HUES6 (cell line): ENCODE results near the gene CTNNBL1.

Experiments used
- H3K27ac ChIP-seq: 2 replicates; pipeline ENCODE4 v1.7.0; 2013; ENCODE audit warnings: low read depth, mild to moderate bottlenecking, low read length, inconsistent platforms
- H3K27me3 ChIP-seq: 2 replicates; pipeline ENCODE4 v1.6.1; 2013; ENCODE audit warnings: low read length; ENCODE audit not compliant: control insufficient read depth, insufficient read depth
- H3K36me3 ChIP-seq: 2 replicates; pipeline ENCODE4 v1.6.1; 2013; ENCODE audit warnings: low read length; ENCODE audit not compliant: control insufficient read depth, insufficient read depth
- H3K4me1 ChIP-seq: 2 replicates; pipeline ENCODE4 v1.6.1; 2013; ENCODE audit warnings: low read length; ENCODE audit not compliant: control insufficient read depth, insufficient read depth
- H3K4me3 ChIP-seq: 2 replicates; pipeline ENCODE4 v1.5.1; 2013; ENCODE audit warnings: low read depth, low read length
- H3K9ac ChIP-seq: one replicate; pipeline ENCODE4 v1.6.1; 2013; ENCODE audit warnings: mild to moderate bottlenecking, low read length
- H3K9me3 ChIP-seq: 2 replicates; pipeline ENCODE4 v1.6.1; 2013; ENCODE audit warnings: low read depth, low read length; ENCODE audit not compliant: control insufficient read depth, insufficient read depth

Gene CTNNBL1

DNA sequence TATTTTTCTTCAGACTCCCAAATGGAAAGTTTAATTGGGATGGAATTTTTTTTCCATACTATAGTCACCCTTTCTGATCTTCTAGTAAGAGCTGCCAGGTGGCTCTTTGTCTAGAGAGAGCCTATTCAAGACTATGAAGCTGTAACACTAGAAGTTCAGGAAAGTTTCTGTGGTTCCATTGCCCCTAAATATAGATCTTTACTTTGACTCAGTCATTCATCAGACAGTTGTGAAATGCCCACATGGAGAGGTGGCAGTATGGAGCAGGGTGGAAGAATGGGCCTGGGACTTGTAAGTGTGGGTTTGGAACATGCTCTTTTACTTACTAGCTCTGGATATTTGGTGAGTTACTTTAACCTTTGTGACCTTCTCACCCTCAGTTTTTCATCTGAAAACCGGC lies 87.8 kb downstream of the CTNNBL1 start:
- Histone ChIP-seq H3K4me3 (no peak overlapping the region), H3K9ac (no peak overlapping the region), H3K27me3 (no peaks in the 10 kb centered on the region), H3K27ac (no peak overlapping the region), H3K36me3 (peaks cover 7% of the 10 kb centered on the region; the same call in 1 of the 2 replicates), H3K9me3 (no peaks in the 10 kb centered on the region), H3K4me1 (peaks cover 9% of the 10 kb centered on the region; the same call in 1 of the 2 replicates)

DNA sequence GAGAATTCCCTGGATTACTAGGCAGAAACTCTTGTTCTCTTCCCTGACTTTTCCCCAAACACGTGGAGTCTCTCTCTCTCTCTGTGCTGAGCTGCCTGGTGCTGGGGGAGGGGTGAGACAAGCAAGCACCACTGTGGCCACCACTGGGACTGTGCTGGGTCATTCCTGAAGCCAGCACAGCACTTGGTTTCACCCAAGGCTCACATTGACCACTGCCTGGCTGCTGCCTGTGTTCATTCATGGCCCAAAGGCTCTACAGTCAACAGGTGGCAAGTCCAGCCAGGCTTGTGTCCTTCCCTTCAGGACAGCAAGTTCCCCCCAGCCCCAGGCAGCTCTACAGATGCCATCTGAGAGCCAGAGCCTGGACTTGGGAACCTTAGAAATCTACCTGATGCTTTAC lies 92.2 kb downstream of the CTNNBL1 start:
- Histone ChIP-seq H3K9ac (no peak overlapping the region), H3K4me3 (no peak overlapping the region), H3K27ac (no peak overlapping the region), H3K9me3 (no peaks in the 10 kb centered on the region), H3K36me3 (peaks cover 22% of the 10 kb centered on the region), H3K4me1 (peaks cover 9% of the 10 kb centered on the region; the same call in 1 of the 2 replicates), H3K27me3 (no peaks in the 10 kb centered on the region)

DNA sequence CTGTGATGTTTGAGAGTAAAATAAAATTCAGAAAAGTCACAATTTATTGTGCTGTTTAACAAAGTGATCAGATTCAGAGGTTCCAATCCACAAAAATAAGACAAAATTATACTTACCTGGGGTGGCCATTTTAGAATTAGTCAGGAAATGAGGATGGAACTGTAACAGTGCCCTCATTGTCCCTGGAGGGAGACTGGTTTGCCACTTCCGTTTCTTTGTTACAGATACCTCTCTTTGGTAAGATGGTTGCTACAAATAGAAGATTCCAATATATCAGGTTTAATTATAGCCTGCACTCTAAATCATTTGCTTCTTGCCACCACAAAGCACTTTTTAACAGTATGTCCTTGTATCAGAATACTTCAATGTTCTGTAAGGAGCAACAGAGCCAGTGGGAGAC lies 95.6 kb downstream of the CTNNBL1 start:
- Histone ChIP-seq H3K9ac (no peak overlapping the region), H3K4me1 (peaks cover 9% of the 10 kb centered on the region; the same call in 1 of the 2 replicates), H3K27me3 (no peaks in the 10 kb centered on the region), H3K9me3 (peaks cover 9% of the 10 kb centered on the region; the same call in 1 of the 2 replicates), H3K36me3 (peaks cover 22% of the 10 kb centered on the region), H3K4me3 (no peak overlapping the region), H3K27ac (no peak overlapping the region)

DNA sequence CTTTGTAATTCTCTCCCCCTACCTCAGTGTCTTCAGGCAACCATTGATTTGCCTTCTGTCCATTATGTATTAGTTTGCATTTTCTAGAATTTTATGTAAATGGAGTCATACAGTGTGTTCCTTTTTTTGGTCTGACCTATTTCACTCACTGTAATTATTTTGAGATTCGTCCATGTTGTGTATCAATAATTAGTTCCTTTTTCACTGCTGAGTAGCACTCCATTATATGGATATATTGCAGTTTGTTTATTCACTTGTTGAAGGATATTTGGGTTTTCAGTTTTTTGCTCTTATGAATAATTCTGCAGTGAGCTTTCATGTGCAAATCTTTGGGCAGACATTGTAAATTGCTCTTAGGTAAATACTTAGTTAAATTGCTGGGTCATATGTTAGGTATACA lies 97.1 kb downstream of the CTNNBL1 start:
- Histone ChIP-seq H3K4me3 (no peak overlapping the region), H3K9me3 (peaks cover 9% of the 10 kb centered on the region; the same call in 1 of the 2 replicates), H3K36me3 (peaks cover 22% of the 10 kb centered on the region), H3K27ac (no peak overlapping the region), H3K27me3 (no peaks in the 10 kb centered on the region), H3K9ac (no peak overlapping the region), H3K4me1 (peaks cover 3% of the 10 kb centered on the region; the same call in 1 of the 2 replicates)

DNA sequence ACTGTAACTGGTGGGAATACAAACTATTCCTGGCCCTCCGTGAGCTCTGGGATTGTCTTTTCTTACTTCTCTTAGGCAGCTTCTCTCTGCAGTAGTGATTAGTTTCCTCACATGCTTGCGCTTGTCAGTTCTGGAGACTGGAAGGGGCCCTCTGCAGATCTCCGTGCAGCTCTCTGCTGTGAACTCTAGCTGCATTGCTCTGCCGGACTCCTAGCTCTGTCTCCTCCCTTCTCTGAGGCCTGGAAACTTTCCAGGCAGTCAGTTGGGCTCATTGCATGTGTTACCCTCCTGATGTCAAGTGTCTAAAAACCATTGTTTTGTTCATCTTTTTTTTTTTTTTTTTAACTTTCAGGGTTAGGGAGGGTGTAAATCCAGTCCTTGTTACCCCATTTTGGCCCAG lies 102.3 kb downstream of the CTNNBL1 start:
- Histone ChIP-seq H3K9ac (no peak overlapping the region), H3K4me3 (no peak overlapping the region), H3K9me3 (peaks cover 9% of the 10 kb centered on the region; the same call in 1 of the 2 replicates), H3K27ac (no peak overlapping the region), H3K36me3 (peaks cover 6% of the 10 kb centered on the region), H3K4me1 (no peaks in the 10 kb centered on the region), H3K27me3 (no peaks in the 10 kb centered on the region)

DNA sequence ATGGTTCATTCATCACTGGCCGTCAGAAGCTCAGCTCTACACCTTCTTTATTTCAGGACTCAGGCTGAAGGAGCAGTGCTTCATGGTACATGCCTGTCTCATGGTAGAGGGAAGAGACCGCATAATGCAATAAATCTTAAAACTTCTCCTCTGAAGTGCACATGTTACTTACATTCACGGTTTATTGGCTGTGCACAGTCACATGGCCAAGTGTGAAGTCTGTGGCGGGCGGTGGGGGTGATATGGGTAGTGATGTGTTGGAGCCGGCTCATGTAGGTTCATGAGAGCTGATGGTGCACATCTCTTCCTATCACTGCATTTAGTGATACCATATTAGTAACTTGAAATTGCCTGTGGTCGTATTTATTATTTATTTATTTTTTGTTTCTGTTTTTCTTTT lies 102.9 kb downstream of the CTNNBL1 start:
- Histone ChIP-seq H3K27ac (no peak overlapping the region), H3K4me3 (no peak overlapping the region), H3K27me3 (no peaks in the 10 kb centered on the region), H3K9ac (no peak overlapping the region), H3K4me1 (no peaks in the 10 kb centered on the region), H3K36me3 (peaks cover 6% of the 10 kb centered on the region), H3K9me3 (peaks cover 6% of the 10 kb centered on the region; the same call in 1 of the 2 replicates)

DNA sequence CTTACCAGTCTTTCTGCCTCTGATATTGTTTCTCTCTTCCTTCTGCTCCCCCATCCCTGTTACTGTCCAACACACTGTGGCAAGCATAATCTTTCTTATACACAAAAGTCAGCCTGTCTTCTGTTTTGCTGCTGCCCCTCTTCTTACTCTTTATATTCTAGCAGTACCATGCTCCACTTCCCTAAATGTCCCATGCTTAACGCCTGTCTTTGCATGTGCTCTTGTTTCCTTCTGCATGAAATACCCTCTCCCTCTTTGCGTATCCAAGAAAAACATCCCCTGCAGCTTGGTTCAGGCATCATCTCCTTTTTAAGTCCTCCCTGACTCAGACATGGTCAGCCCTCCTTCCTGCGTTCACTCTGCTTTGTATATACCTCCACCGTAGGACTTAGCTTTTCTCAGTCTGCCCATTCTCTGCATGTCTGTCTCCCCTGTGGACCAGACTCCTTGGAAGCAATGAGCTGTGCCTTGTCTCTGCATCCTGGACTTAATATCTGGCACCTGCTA lies 103.9 kb downstream of the CTNNBL1 start:
- peaks cover 6% of the 10 kb centered on the region for H3K36me3 ChIP-seq
- no peaks in the 10 kb centered on the region for H3K9me3 ChIP-seq
- H3K27me3 ChIP-seq = no peaks in the 10 kb centered on the region
- no peak overlapping the region for H3K4me3 ChIP-seq
- no peak overlapping the region for H3K27ac ChIP-seq
- no peaks in the 10 kb centered on the region for H3K4me1 ChIP-seq
- no peak overlapping the region for H3K9ac ChIP-seq

DNA sequence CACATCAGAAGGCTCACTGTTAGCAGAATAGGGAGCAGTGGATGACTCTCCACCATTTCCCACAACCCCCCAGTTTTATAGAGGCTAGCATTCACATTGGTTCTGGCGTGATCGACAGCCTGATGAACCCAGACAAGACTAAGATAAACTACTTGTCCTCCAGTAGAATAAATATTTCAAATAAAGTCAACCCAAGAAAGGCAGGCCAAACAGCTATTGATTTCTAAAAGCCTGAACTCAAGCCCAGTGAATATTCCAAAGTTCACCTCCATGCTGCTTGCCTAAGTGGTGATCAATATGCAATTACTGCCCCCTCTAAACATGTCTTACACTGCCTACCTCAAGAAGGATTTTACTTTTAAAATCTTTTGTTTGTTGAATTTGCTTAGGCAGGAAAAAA lies 104.5 kb downstream of the CTNNBL1 start:
- no peaks in the 10 kb centered on the region for H3K4me1 ChIP-seq
- no peak overlapping the region for H3K27ac ChIP-seq
- peaks cover 8% of the 10 kb centered on the region for H3K36me3 ChIP-seq
- H3K27me3 ChIP-seq = no peaks in the 10 kb centered on the region
- no peaks in the 10 kb centered on the region for H3K9me3 ChIP-seq
- H3K9ac ChIP-seq = no peak overlapping the region
- H3K4me3 ChIP-seq = no peak overlapping the region

DNA sequence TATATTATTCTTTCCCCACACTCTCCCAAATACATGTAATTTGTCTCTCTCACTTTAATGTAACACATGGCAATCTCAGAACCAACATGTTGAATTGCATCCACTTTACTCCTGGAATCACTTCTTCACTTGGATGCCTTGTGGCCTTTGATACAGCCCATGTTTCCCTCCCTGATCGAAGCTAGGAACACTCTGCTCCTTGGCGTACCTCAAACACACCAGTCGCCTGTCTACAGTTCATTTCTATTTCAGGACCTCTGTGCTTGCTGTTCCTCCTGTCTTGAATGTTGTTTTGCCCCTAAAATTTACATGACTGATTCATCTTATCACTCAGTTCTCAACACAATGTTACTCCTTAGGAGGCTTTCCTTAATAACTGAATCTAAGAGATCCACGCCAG lies 106.8 kb downstream of the CTNNBL1 start:
- H3K9me3 ChIP-seq = no peaks in the 10 kb centered on the region
- H3K9ac ChIP-seq = no peak overlapping the region
- H3K36me3 ChIP-seq = peaks cover 20% of the 10 kb centered on the region
- no peak overlapping the region for H3K27ac ChIP-seq
- H3K4me3 ChIP-seq = no peak overlapping the region
- no peaks in the 10 kb centered on the region for H3K4me1 ChIP-seq
- no peaks in the 10 kb centered on the region for H3K27me3 ChIP-seq

DNA sequence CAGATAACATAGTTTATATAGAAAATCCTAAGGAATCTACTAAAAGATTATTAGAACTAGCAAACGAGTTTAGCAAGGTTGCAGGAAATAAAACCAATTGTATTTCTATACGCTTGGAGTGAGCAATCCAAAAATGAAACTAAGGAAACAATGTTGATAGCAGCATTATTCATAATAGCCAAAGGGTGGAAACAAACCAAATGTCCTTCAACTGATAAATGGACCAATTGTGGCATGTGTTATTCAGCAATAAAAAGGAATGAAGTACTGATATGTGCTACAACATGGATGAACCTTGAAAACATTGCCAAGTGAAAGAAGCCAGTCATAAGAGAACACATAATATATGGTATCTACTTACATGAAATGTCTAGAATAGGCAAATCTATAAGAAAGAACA lies 108.1 kb downstream of the CTNNBL1 start:
- no peaks in the 10 kb centered on the region for H3K9me3 ChIP-seq
- no peak overlapping the region for H3K4me3 ChIP-seq
- H3K27me3 ChIP-seq = no peaks in the 10 kb centered on the region
- H3K9ac ChIP-seq = no peak overlapping the region
- no peak overlapping the region for H3K27ac ChIP-seq
- H3K4me1 ChIP-seq = no peaks in the 10 kb centered on the region; the same call in 1 of the 2 replicates
- H3K36me3 ChIP-seq = peaks cover 27% of the 10 kb centered on the region

DNA sequence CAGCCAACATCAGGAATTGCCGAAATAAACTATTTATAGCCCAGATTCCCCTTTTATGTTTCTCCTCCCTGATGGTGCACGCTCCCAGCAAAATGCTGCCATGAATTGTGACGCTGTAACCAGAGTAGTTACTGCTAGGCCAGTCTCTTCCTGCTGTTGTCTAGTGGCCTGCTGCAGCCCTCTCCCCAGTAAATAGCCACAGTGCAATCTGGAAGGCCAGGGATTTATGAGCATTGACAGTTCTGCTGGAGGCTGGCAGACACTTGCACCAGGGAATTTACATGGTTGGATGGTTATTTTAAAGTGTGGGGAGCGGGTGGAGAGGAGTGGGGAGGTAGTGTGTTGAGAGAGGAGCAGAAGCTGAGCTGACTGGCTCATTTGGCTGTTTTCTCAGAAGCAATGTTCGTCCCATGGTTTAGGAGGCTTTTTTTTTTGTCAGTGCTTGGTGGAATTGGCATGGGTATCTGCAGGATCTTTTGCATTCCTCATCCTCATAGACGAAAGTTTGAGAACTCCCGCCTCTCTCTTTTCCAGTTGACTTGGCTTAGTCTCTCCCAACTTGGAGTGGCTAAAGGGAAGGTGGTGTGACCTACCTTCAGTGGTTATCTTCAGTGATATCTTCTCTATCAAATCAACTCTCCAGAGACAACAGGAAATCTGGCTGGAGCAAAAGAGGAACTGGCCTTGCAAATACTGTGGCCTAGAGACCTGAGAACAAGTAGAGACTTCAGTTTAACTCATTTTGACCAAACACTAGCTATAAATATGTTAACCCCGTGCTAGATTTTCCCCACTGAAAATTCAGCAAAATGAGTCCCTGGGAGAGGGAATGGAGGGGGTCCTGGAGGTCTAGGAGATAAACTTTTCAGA lies 109.8 kb downstream of the CTNNBL1 start:
- no peak overlapping the region for H3K27ac ChIP-seq
- no peak overlapping the region for H3K4me3 ChIP-seq
- H3K9ac ChIP-seq = no peak overlapping the region

More for the DNA sequence above, 109.8 kb downstream of the CTNNBL1 start:
- peaks cover 29% of the 10 kb centered on the region for H3K36me3 ChIP-seq
- H3K27me3 ChIP-seq = no peaks in the 10 kb centered on the region
- peaks cover 5% of the 10 kb centered on the region for H3K4me1 ChIP-seq
- no peaks in the 10 kb centered on the region for H3K9me3 ChIP-seq
